Measurements from ENCODE around the gene BAHD1. TPM values are rescaled to one million over a fixed set of nuclear protein-coding genes. Genes with fewer than 3 reads are reported as not detected.
A peak's percentile ranks its signal among the peaks of the same experiment; 100 is the strongest.

The BAHD1 gene
- total RNA-seq, 1 donor from 2014 or later: 10.6 TPM

DNA sequence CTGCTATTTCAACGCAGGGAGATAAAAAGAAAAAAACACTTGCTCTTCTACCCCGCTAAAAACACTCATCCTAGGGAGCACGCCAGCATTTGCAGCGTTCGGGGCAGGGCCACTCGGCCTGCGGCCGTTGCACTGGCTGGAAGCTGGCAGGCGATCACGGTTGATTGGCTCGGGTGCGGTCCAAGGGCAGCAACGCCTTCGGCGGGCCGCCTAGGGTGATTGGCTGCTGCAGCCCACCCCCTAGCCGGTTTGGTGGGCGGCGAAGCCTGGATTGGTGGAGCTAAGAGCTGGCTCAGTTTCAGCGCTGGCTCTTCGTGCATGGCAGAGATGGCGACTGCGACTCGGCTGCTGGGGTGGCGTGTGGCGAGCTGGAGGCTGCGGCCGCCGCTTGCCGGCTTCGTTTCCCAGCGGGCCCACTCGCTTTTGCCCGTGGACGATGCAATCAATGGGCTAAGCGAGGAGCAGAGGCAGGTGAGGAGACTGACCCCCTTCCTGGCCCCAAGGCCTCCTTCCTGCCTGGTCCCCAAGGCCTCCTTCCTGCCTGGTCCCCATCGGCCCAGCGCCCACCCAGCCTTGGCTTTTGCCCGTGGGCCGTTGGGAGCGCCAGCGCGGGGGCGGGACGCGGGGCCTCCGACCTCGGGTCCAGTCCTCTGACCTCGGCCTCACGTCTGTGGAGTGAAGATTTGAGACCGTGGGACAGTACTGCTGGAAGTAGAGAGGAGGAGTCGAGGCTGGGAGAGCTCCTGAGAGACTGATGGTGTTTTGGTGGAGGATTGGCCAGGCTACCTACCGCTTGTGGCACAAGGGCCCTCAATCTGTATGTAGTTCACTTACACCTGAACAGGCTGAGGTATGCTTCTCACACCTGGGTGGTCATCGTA lies 35.0 kb upstream of the BAHD1 start, which contains the start of gene IVD:
Gene IVD (plus strand): TSS at position 295 of the 881 bp plus-strand sequence. CDS start 33 bp downstream, at position 328.
- Histone ChIP-seq H3K27ac (peak within 1 kb of the TSS; percentile 75 to 80), H3K27me3 (no peaks in the 10 kb centered on the region)
- intact Hi-C loops (cut with DNase I): loop anchor here (1.0 to 10.0 kb wide), 7 partner anchors 23 to 301 kb away; partner anchors contain the start of genes BAHD1, BMF, CCDC9B and INAFM2

DNA sequence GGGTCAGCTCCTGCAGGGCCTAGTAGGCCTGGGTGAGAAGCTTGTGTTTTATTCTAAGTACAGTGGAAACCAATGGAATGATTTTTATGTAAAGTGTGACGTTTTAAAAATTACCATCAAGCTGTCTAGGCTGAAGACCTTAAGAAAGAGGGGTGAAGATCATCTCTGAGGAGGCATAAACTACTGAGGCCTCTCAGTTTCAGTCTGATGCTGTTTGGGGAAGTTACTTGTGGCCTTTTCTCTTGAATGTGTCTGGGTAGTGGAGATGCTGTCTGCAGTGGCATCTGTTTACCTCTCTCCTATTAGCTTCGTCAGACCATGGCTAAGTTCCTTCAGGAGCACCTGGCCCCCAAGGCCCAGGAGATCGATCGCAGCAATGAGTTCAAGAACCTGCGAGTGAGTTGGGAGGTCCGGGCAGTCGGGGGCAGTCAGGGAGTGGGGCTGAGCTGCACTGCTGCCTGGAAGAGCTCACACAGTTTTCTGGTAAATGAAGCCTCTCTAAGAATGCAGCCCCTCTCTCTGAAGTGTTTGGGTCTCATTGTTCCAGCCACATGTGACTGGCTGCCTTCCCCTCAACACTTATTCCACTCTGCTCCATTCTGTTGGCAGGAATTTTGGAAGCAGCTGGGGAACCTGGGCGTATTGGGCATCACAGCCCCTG lies 33.3 kb upstream of the BAHD1 start:
- TF ChIP-seq, protein P1, sequence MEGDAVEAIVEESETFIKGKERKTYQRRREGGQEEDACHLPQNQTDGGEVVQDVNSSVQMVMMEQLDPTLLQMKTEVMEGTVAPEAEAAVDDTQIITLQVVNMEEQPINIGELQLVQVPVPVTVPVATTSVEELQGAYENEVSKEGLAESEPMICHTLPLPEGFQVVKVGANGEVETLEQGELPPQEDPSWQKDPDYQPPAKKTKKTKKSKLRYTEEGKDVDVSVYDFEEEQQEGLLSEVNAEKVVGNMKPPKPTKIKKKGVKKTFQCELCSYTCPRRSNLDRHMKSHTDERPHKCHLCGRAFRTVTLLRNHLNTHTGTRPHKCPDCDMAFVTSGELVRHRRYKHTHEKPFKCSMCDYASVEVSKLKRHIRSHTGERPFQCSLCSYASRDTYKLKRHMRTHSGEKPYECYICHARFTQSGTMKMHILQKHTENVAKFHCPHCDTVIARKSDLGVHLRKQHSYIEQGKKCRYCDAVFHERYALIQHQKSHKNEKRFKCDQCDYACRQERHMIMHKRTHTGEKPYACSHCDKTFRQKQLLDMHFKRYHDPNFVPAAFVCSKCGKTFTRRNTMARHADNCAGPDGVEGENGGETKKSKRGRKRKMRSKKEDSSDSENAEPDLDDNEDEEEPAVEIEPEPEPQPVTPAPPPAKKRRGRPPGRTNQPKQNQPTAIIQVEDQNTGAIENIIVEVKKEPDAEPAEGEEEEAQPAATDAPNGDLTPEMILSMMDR (IDR thresholded peaks at IDR 0.05): no peak
- Histone ChIP-seq H3K9me3 (no peaks in the 10 kb centered on the region), H3K36me3 (peaks cover 12 to 26% of the 10 kb centered on the region in 2 donors), H3K27ac (no peak overlapping the region), H3K4me3 (no peak overlapping the region), H3K27me3 (no peaks in the 10 kb centered on the region), H3K4me1 (peaks cover 15 to 17% of the 10 kb centered on the region in 2 donors)
- intact Hi-C loops (cut with DNase I): loop anchor here (2.0 to 10.0 kb wide), 4 partner anchors 33 to 303 kb away; partner anchors contain the start of genes BAHD1, BMF and CCDC9B
- no peak for DNase-seq (ENCODE audit: low spot score in 2 of 2)

More for the DNA sequence above, 35.0 kb upstream of the BAHD1 start, which contains the start of gene IVD:
- peaks cover 4 to 10% of the 10 kb centered on the region in 2 donors for H3K36me3 ChIP-seq
- H3K9me3 ChIP-seq: no peaks in the 10 kb centered on the region
- H3K4me3 ChIP-seq: peak within 1 kb of the TSS; percentile 73 to 98
- peaks cover 15 to 17% of the 10 kb centered on the region in 2 donors for H3K4me1 ChIP-seq
- TF ChIP-seq, protein P1 (IDR thresholded peaks at IDR 0.05): no peak
- peak; percentile 72 to 97 for DNase-seq (ENCODE audit: low spot score in 2 of 2)

DNA sequence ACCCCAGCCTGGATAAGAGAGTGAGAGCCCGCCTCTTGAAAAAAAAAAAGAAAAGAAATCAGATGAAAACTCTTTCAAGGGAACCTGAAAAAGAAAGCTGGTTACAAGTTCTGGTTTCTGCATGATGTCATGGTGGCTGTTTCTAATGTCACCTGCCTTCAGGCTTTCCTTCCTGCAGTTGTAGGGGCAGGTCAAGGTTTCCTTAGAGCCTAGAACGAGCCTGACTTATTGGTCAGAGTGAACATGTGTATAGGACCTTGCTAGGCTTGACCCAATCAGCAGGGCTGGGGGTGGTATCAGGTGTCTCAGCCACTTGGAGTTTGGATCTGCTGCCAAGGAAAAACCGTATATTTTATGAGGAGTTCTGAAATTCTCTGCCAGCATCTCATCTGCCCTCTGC lies 31.4 kb upstream of the BAHD1 start:
- no peak overlapping the region for H3K4me3 ChIP-seq
- H3K9me3 ChIP-seq: no peaks in the 10 kb centered on the region
- H3K4me1 ChIP-seq: peaks cover 15 to 17% of the 10 kb centered on the region in 2 donors
- no peak overlapping the region for H3K27ac ChIP-seq
- H3K27me3 ChIP-seq: no peaks in the 10 kb centered on the region
- intact Hi-C loops (cut with DNase I): loop anchor here (5.0 to 10.0 kb wide), 3 partner anchors 42 to 305 kb away; partner anchors contain the start of genes BMF and CCDC9B
- DNase-seq (ENCODE audit: low spot score in 2 of 2): no peak
- TF ChIP-seq, protein P1 (IDR thresholded peaks at IDR 0.05): no peak
- H3K36me3 ChIP-seq: peaks cover 26 to 44% of the 10 kb centered on the region in 2 donors

DNA sequence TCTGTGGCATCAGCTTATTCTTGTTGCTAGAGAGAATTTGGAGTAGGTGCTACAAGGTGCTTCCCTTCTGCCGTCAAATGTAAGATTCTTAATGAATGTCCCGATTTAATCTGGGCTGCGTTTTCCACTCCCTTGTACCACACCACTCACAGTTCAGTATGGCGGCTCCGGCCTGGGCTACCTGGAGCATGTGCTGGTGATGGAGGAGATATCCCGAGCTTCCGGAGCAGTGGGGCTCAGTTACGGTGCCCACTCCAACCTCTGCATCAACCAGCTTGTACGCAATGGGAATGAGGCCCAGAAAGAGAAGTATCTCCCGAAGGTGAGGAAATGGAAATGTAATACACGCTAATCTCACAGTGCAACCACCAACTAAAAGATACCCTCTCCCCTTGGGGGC lies 30.3 kb upstream of the BAHD1 start:
- no peak for DNase-seq (ENCODE audit: low spot score in 2 of 2)
- intact Hi-C loops (cut with DNase I): no loop called here
- H3K9me3 ChIP-seq: no peaks in the 10 kb centered on the region
- H3K36me3 ChIP-seq: peaks cover 37 to 55% of the 10 kb centered on the region in 2 donors
- no peak overlapping the region for H3K27ac ChIP-seq
- no peak overlapping the region for H3K4me3 ChIP-seq
- H3K27me3 ChIP-seq: no peaks in the 10 kb centered on the region
- TF ChIP-seq, protein P1 (IDR thresholded peaks at IDR 0.05): no peak
- H3K4me1 ChIP-seq: peaks cover 8 to 10% of the 10 kb centered on the region in 2 donors

DNA sequence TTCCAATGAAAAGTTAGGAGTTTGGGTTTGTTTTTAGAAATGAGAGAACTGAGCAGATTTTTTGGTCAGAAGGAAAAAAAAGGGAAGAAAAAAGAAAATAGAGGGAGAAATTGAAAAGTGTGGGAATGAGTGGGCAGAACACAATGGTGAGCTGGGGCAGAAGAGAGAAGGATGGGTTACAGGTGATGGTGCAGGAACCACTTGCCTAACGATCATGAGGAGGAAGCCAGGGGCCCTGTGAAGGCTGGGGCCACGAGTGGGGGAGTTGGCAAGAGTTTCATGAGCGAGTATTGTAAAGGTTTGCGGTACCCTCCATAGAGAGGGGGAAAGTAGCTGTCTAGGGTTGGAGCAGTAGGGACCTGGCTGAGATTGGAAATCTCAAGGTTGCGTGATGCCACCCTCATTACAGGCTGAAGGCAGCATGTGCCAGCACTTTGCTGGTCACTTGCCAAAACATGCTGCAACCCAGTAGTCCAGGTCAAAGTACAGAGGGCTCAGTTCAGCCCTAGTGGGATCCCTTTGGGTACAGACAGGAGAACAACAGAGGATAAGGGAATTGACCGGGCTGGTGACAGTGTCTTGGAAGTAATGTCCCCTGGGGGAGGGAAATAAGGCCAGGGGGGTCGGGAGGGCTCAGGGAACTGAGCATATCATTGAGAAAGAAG lies 28.5 kb upstream of the BAHD1 start:
- DNase-seq (ENCODE audit: low spot score in 2 of 2): no peak
- H3K36me3 ChIP-seq: peaks cover 48 to 68% of the 10 kb centered on the region in 2 donors
- intact Hi-C loops (cut with DNase I): no loop called here

More for the DNA sequence above, 28.5 kb upstream of the BAHD1 start:
- TF ChIP-seq, protein P1 (IDR thresholded peaks at IDR 0.05): no peak
- no peak overlapping the region for H3K4me3 ChIP-seq
- H3K9me3 ChIP-seq: no peaks in the 10 kb centered on the region
- H3K27ac ChIP-seq: no peak overlapping the region
- no peaks in the 10 kb centered on the region for H3K4me1 ChIP-seq
- no peaks in the 10 kb centered on the region for H3K27me3 ChIP-seq
